NCI-H526 treated with DMSO at 0.1 percent for 48 hours (cell line): ENCODE data around the gene AGXT.
A peak's percentile ranks its signal among the peaks of the same experiment; 100 is the strongest.

Source experiments
- DNase-seq: peaks from one replicate; lab custom pipeline; 2025; lab: John Stamatoyannopoulos, UW

AGXT gene

GRCh38 chr2:240868286-240869108, at the start of gene AGXT:
Gene AGXT, plus strand, starts transcription at chr2:240868824. Its CDS starts 42 bp downstream, at chr2:240868866.
- no peak for DNase-seq

DNA sequence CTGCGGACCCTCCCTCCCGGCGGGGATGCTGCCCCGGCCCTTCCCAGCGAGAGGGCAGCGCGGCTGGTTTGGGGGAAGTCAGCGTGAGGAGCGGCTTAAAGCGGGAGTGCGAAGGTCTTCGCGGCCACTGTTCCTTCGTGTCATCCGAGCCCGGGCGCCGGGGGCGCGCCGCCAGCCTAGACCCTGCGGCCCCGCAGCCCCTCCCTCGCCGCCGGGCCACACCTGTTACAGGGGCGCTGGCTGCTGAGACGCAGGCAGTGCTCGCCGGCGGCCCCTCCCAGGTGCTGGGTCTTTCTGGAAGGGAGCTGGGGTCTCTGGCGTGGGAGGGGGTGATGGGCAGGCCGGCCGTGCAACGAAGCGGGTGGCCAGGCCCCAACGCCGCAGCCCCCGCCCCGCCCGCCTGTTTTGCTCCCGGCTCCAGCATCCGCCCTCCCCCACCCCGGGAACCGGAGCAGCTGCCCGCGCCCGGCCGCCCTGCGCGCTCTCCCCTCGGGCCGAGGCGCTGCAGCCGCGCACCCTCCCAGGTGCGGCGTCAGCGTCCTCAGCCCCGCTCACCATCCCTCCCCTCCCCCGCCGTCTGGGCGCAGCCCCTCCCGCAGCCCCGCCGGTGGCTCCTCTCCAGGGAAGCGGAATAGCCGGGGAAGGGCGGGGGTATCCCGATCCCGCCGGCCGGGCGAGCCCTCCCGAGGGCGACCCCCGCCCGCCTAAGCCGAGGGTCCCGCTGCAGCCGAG, 49.3 kb upstream of the AGXT start:
- DNase-seq: peak; percentile 60

DNA sequence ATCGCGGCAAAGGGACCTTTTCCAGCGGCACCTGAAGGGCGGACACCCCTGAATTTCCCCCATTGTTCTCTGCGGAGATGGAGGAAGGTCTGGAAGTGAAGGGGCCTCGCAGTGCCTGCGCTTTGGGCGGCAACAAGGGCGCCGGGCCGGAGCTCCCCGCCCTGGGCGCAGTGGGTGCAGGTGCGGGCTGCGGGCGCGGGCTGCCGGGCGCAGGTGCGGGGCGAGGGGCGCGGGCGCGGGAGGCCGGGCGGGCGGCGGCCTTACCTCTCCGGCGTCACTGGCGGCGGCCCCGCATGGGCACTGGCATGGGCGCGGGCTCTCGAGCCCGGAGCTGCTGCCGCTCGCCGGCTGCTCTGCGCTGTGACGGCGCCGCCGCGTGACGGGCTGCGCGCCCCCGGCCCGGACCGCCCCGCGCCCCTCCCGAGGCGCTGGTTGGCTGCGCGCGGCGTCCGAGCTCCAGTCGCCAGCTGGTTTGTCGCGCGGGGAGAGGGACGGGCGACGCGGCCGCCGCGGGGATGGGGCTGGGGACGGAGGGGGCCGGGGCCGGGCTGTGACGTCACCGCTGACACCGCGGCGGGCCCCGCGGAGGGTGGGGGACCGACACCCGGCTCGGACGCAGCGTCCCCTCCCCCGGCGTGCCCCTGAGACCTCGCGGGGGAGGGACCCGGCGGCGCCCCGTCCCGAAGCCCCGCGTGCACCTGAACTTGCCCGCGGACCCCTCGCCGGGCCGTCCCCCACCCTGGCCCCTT, 48.6 kb upstream of the AGXT start, which contains the start of gene KIF1A:
TSS of gene KIF1A (minus strand) at position 362 of the 749 bp plus-strand sequence. CDS start 22,467 bp downstream, outside the sequence.
- DNase-seq: peak; percentile 85

- peak; percentile 77 for DNase-seq
These were observed 47.8 kb upstream of the AGXT start for GRCh38 chr2:240820607-240821428.

GRCh38 chr2:240821429-240821778, 47.2 kb upstream of the AGXT start:
- no peak for DNase-seq

- DNase-seq: peak; percentile 7
These were observed 46.3 kb upstream of the AGXT start for GRCh38 chr2:240822280-240822847.

GRCh38 chr2:240823449-240824336, 44.9 kb upstream of the AGXT start:
- no peak for DNase-seq

DNA sequence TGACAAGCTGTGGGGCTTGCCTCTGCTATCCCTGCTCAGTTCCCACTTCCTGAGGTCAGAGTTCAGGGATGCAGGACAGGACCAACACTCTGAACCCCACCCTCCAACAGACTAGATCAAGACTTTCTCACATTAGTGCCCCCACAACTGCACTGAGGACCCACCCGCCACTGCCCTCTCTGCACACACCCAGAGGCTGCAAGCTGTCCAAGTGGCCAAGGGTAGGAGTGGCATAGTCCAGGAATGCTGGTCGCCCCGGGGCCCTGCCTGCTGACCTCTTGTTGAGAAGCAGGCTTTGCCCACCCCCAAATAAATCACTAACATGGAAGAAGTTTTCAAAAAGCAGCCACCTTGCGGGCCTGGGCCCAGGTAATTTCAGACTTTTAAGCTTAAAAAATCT, 43.1 kb upstream of the AGXT start:
- no peak for DNase-seq

- DNase-seq: no peak
These were observed 36.9 kb upstream of the AGXT start for GRCh38 chr2:240831594-240832204.

DNA sequence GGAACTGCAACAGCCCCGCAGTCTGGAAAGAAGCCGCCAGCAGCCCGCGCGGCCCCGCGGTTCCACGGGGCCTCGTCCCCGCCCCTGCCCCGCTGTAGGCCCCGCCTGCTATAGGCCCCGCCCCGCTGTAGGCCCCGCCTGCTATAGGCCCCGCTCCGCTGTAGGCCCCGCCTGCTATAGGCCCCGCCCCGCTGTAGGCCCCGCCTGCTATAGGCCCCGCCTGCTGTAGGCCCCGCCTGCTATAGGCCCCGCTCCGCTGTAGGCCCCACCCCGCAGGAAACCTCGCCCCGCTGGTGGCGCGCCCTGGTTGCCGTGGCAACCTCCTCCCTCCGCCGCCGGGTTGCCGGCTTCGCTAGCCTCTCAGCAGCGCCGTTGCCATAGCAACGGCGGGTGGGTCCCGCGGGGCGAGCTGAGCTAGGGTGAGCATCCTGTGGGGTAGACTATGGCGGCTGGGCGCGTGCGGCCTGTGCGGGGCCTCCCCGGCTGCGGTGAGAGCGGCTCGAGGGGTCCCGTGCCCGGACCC, 36.4 kb upstream of the AGXT start:
- DNase-seq: peak; percentile 96

DNA sequence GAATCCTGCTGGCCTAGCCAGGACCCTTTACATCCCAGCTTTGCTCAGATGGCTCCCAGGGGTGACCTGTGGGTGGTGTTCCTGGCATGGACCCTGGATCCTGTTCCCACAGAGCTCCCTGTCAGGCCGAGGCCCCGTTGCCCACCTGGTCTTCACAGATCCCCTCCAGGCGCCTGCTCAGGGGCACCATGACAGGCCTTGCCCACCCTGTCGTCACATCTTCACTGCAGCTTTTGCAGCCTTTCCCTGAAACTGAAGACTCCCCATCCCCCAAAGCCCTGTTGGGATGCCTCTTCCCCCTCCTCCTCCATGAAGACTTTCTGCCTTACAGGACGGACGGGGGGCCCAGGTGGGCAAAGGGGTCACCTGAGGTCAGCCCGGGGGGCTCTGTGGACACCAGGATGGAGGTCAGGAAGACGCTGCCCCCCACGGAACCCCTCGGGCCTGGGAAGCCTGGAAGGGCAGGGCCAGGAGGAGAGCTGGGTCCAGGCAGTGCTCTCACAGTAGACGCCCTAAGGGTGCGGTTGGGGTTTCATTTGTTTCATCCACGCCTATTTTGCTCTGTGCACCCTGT, 35.6 kb upstream of the AGXT start:
- DNase-seq: no peak

DNA sequence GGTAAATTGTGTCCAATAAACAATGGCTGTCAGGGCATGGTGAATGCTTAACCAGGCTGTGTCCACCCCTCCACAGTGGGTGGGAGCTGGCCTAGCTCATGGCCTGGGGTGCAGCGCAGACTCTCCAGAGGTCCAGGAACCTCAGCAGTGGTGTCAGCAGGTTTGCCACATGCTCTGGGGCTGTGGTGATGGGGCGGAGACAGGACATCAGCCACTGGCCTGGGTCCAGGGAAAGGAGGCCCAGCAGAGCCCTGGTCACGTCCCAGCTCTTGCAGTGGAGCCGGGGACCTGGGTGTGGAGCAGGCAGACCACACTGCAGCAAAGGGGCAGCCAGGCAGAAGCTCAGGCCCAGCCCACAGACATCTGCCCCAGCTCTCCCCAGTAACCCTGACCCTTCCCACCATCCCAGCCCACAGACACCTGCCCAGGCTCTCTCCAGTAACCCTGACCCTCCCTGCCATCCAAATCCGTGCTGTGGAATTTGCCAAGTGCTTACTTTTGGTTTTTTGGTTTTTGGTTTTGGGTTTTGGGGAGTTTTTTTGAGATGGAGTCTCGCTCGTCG, 34.8 kb upstream of the AGXT start:
- DNase-seq: no peak

- no peak for DNase-seq
These were observed 34.1 kb upstream of the AGXT start for GRCh38 chr2:240834377-240834975.

DNA sequence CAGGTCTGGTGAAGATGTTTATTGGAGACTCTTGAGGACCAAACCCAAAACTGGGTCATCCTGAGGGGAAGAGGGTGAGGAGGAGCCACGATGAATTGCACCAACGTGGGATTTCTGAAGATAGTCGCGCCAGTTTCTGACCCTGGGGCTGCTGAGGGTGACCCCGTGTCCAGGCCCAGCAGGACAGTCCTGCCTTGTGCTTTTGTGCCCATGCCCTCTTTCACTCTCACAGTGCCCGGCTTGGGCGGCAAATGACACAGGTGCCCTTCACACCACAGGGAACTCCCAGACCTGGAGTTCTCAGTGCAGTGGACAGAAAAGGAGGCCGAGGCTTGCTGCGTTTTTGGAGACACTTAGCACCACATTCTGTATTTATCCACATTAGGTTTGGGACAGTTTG, 33.1 kb upstream of the AGXT start:
- DNase-seq: no peak

GRCh38 chr2:240836781-240837467, 31.7 kb upstream of the AGXT start:
- DNase-seq: no peak

GRCh38 chr2:240837621-240838020, 31.0 kb upstream of the AGXT start:
- DNase-seq: no peak

DNA sequence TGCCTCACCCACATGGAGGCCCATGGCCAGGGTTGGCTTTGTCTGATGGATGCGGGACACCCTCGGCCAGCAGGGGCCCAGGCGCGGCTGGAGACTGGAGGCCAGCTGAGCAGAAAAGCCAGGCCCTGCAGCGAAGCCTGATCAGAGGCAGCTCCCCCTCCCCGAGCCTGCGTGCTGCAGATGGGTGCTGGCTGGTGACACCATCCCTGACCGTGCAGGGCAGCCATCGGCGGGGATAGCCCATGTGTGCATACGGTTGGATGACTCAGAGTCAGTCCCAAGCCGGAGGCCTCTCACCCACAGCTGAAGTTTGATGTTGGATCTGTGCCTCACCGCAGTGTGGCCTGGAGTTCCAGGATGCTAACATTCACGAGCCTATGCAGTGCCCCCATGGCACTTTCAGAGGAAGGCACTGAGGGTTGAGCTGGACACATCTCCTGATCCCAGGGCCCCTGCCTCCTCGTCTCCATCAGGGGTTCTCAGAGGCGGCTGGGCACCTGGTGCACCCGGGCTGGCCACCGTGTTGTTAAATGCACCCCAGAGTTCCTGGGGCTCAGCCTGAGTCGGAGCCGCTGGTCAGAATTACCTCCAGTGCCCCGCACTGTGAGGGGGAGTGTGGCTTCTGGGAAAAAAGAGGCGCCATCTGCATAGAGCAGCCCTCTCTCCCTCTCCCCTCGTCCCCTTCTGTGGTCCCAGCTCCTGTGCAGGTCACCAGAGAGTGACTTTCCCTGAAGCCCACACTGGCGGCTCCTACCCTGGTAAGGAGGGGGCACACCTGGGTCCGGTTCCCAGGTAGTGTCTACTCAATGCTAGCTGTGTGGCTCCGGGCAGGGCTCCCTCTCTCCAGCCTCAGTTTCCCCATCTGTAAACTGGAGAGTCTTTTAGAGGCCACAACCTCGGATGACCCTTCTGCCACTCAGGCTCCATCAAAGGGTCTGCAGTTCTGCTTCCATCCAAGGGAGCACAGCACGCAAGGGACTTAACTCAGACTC, 29.2 kb upstream of the AGXT start:
- DNase-seq: no peak
